ENCODE data around the gene B4GALNT4.
A peak's percentile ranks its signal among the peaks of the same experiment; 100 is the strongest.
"Not testable (repeated sequence)": the region's sequence is repeated elsewhere in the genome, so short reads cannot be mapped to it uniquely, and the experiment has no call there.

B4GALNT4 gene

GRCh38 chr11:335779-336658 is 33.3 kb upstream of the B4GALNT4 start:
- DNase-seq: no peak

- no peak for DNase-seq
These were observed 32.6 kb upstream of the B4GALNT4 start for GRCh38 chr11:336659-337198.

- DNase-seq: no peak
These were observed 31.6 kb upstream of the B4GALNT4 start for GRCh38 chr11:337711-338110.

GRCh38 chr11:339963-340362 is 29.3 kb upstream of the B4GALNT4 start:
- DNase-seq: no peak

- no peak for DNase-seq
These were observed 28.5 kb upstream of the B4GALNT4 start for GRCh38 chr11:340539-341512.

- no peak for DNase-seq
These were observed 27.0 kb upstream of the B4GALNT4 start for GRCh38 chr11:342328-342727.

GRCh38 chr11:344836-345578 is 24.3 kb upstream of the B4GALNT4 start:
- DNase-seq: no peak

- no peak for DNase-seq
These were observed 22.8 kb upstream of the B4GALNT4 start for GRCh38 chr11:346529-346928.

GRCh38 chr11:349270-349954 is 19.9 kb upstream of the B4GALNT4 start:
- DNase-seq: not testable (repeated sequence)

GRCh38 chr11:350033-350722 is 19.1 kb upstream of the B4GALNT4 start:
- not testable (repeated sequence) for DNase-seq

- DNase-seq: no peak
These were observed 18.5 kb upstream of the B4GALNT4 start for GRCh38 chr11:350723-351255.

- no peak for DNase-seq
These were observed 17.9 kb upstream of the B4GALNT4 start for GRCh38 chr11:351411-351810.

GRCh38 chr11:352456-353031 is 16.8 kb upstream of the B4GALNT4 start:
- DNase-seq: no peak

GRCh38 chr11:353179-353873 is 16.0 kb upstream of the B4GALNT4 start:
- no peak for DNase-seq

- peak; percentile 57 for DNase-seq
These were observed 13.5 kb upstream of the B4GALNT4 start for GRCh38 chr11:355581-356458.

- no peak for DNase-seq
These were observed 12.7 kb upstream of the B4GALNT4 start for GRCh38 chr11:356610-357009.

- DNase-seq: no peak
These were observed 11.7 kb upstream of the B4GALNT4 start for GRCh38 chr11:357582-357981.

GRCh38 chr11:358129-358800 is 11.0 kb upstream of the B4GALNT4 start:
- no peak for DNase-seq

Data from NCI-H2029 (cell line).